NB4 (cell line): Measurements from ENCODE around the gene CACNB3.

ENCODE experiments used
- DNase-seq: peaks from one replicate; pipeline ENCODE4 v3.0.0; 2010; ENCODE audit warnings: low read depth
- H3K4me3 ChIP-seq: one replicate; pipeline ENCODE4 v1.5.1; 2011; ENCODE audit warnings: mild to moderate bottlenecking, low read depth, low read length, moderate library complexity
- CTCF ChIP-seq: IDR thresholded peaks from one replicate; pipeline ENCODE4 v1.5.1; 2012; ENCODE audit warnings: low read depth, low read length
- MAX ChIP-seq: IDR thresholded peaks from 2 replicates; pipeline ENCODE4 v1.6.1; 2011; ENCODE audit warnings: low read depth, low read length
- MYC ChIP-seq: IDR thresholded peaks from 2 replicates; pipeline ENCODE4 v1.6.1; 2011; ENCODE audit warnings: low read depth, low read length
- POLR2A ChIP-seq: IDR thresholded peaks from 2 replicates; pipeline ENCODE4 v1.6.1; 2011; ENCODE audit warnings: mild to moderate bottlenecking; ENCODE audit not compliant: insufficient read length; ENCODE audit errors: extremely low read depth

Gene CACNB3

GRCh38 chr12:48786591-48787544, 31.4 kb upstream of the CACNB3 start:
- H3K4me3 ChIP-seq = no peak overlapping the region
- no peak for TF ChIP-seq MAX
- TF ChIP-seq POLR2A = no peak
- TF ChIP-seq MYC = no peak
- TF ChIP-seq CTCF = no peak
- no peak for DNase-seq

- DNase-seq = no peak
- TF ChIP-seq MYC (no peak), CTCF (no peak), POLR2A (no peak), MAX (no peak)
- H3K4me3 ChIP-seq = no peak overlapping the region
Measured at GRCh38 chr12:48787791-48788523, 30.3 kb upstream of the CACNB3 start.

- no peak for DNase-seq
- TF ChIP-seq MYC (no peak), POLR2A (no peak), MAX (no peak), CTCF (no peak)
- no peak overlapping the region for H3K4me3 ChIP-seq
Measured at GRCh38 chr12:48788524-48788853, 29.8 kb upstream of the CACNB3 start.

GRCh38 chr12:48788854-48789775, 29.2 kb upstream of the CACNB3 start, which contains the start of gene ADCY6:
Gene ADCY6 (minus strand): TSS chr12:48789089. CDS start chr12:48783434, 5,655 bp downstream.
- H3K4me3 ChIP-seq = no peak within 1 kb of the TSS
- peak; percentile 32 for DNase-seq
- no peak for TF ChIP-seq CTCF
- TF ChIP-seq MYC = no peak
- no peak for TF ChIP-seq MAX
- no peak for TF ChIP-seq POLR2A

GRCh38 chr12:48789858-48790326, 28.4 kb upstream of the CACNB3 start:
- H3K4me3 ChIP-seq = no peak overlapping the region
- no peak for DNase-seq
- TF ChIP-seq MAX (no peak), MYC (no peak), POLR2A (no peak), CTCF (no peak)
